A172 (cell line): Measurements from ENCODE around the gene RASAL2. TPM values are rescaled to one million over a fixed set of nuclear protein-coding genes. Genes with fewer than 3 reads are reported as not detected.
"Not testable (repeated sequence)": the region's sequence is repeated elsewhere in the genome, so short reads cannot be mapped to it uniquely, and the experiment has no call there.

Experiments used
- DNase-seq: peaks from one replicate; pipeline ENCODE4 v3.0.0-alpha.2; 2015; ENCODE audit warnings: low spot score
- total RNA-seq: library from RNA; depleted of rRNA; stranded (reverse); fragments of >200 nt; shearing (Covaris generic); gene quantifications from 2 replicates; pipeline ENCODE4 v1.2.3, GENCODE V29; 2014

The RASAL2 gene
- total RNA-seq, 1 experiment from 2014 or later = 18.7 TPM

GRCh38 chr1:178119628-178120027 lies 25.7 kb downstream of the RASAL2 start:
- peak; percentile 37 for DNase-seq

GRCh38 chr1:178120088-178120487 lies 26.2 kb downstream of the RASAL2 start:
- DNase-seq = peak; percentile 53

- DNase-seq = not testable (repeated sequence)
Measured at GRCh38 chr1:178120520-178121052, 26.7 kb downstream of the RASAL2 start.

GRCh38 chr1:178121883-178122282 lies 28.0 kb downstream of the RASAL2 start:
- DNase-seq = no peak

GRCh38 chr1:178122283-178122682 lies 28.4 kb downstream of the RASAL2 start:
- DNase-seq = no peak

- DNase-seq = peak; percentile 58
Measured at GRCh38 chr1:178124115-178124514, 30.2 kb downstream of the RASAL2 start.

GRCh38 chr1:178126261-178126660 lies 32.4 kb downstream of the RASAL2 start:
- DNase-seq = no peak

GRCh38 chr1:178126741-178127185 lies 32.9 kb downstream of the RASAL2 start:
- DNase-seq = peak; percentile 95

- no peak for DNase-seq
Measured at GRCh38 chr1:178127482-178128191, 33.7 kb downstream of the RASAL2 start.

GRCh38 chr1:178133239-178133989 lies 39.5 kb downstream of the RASAL2 start:
- DNase-seq = no peak

GRCh38 chr1:178134061-178134460 lies 40.2 kb downstream of the RASAL2 start:
- peak; percentile 66 for DNase-seq

GRCh38 chr1:178137238-178137637 lies 43.3 kb downstream of the RASAL2 start:
- DNase-seq = no peak

- DNase-seq = no peak
Measured at GRCh38 chr1:178142806-178143205, 48.9 kb downstream of the RASAL2 start.

- DNase-seq = no peak
Measured at GRCh38 chr1:178143730-178144690, 50.1 kb downstream of the RASAL2 start.

- DNase-seq = no peak
Measured at GRCh38 chr1:178145605-178146004, 51.7 kb downstream of the RASAL2 start.

GRCh38 chr1:178146436-178146835 lies 52.5 kb downstream of the RASAL2 start:
- DNase-seq = no peak

- peak; percentile 36 for DNase-seq
Measured at GRCh38 chr1:178150610-178151009, 56.7 kb downstream of the RASAL2 start.

GRCh38 chr1:178151831-178152230 lies 57.9 kb downstream of the RASAL2 start:
- peak; percentile 31 for DNase-seq

- no peak for DNase-seq
Measured at GRCh38 chr1:178155481-178156255, 61.8 kb downstream of the RASAL2 start.

GRCh38 chr1:178160736-178161475 lies 67.0 kb downstream of the RASAL2 start:
- DNase-seq = no peak
